GM12878 (cell line): ENCODE measurements around the gene MYPN. TPM values are rescaled to one million over a fixed set of nuclear protein-coding genes. Genes with fewer than 3 reads are reported as not detected.

ENCODE experiments used
- ATAC-seq: fragments of 200-7000 bp; cut with Tn5 transposase; 3 replicates; pipeline ENCODE4 v1.9.1; 2020; ENCODE audit warnings: mild to moderate bottlenecking, moderate library complexity
- BruUV-seq: library from RNA; stranded (reverse); fragments of 400-500 nt; replicated peaks from 2 replicates; lab custom pipeline; 2021; lab: Mats Ljungman, UMichigan
- CTCF ChIA-PET: fragments of 300-600 bp; sonication (Branson Sonifier 250); formaldehyde crosslinking; extraction: SDS; loops from one replicate; lab custom pipeline; 2021; ENCODE audit warnings: inconsistent platforms; lab: Yijun Ruan, JAX
- POLR2A ChIA-PET: fragments of 350-600 bp; formaldehyde crosslinking; extraction: SDS; loops from one replicate; lab custom pipeline; 2021; ENCODE audit warnings: inconsistent platforms; lab: Charles Lee
- RAD21 ChIA-PET: fragments of 300-600 bp; sonication (Branson Sonifier 250); formaldehyde crosslinking; loops from one replicate; lab custom pipeline; 2023; ENCODE audit warnings: antibody characterized with exemption; ENCODE audit not compliant: unreplicated experiment; lab: Charles Lee
- SMC1A ChIA-PET: fragments of 300-600 bp; sonication (Branson Sonifier 250); formaldehyde crosslinking; loops from one replicate; lab custom pipeline; 2023; ENCODE audit not compliant: unreplicated experiment, uncharacterized antibody; lab: Charles Lee
- DNase-seq: peaks from one replicate; pipeline ENCODE4 v3.0.0-alpha.2; 2011; ENCODE audit warnings: low read depth, low spot score
- FAIRE-seq: peaks from 3 replicates; lab custom pipeline; 2011; peaks lifted over from hg19 to GRCh38; lab: Jason Lieb, UNC
- H2AFZ ChIP-seq: 2 replicates; pipeline ENCODE4 v1.6.0; 2011; ENCODE audit warnings: low read depth, low read length, control low read depth; ENCODE audit not compliant: control insufficient read depth
- H3K27ac ChIP-seq: 2 replicates; pipeline ENCODE4 v1.5.1; 2011; ENCODE audit warnings: control low read depth; ENCODE audit not compliant: control insufficient read depth, insufficient read depth
- H3K27me3 ChIP-seq, 2 experiments: replicated peaks in 1 of 2; 2 replicates each; pipeline versions ENCODE4 v1.6.0 to v1.6.1; 2011; ENCODE audit warnings: low read length in 1 of 2; ENCODE audit not compliant: control insufficient read depth in 2 of 2, insufficient read depth in 2 of 2
- H3K36me3 ChIP-seq, 2 experiments: 2 replicates each; pipeline ENCODE4 v1.5.1; 2011; ENCODE audit warnings: low read length in 1 of 2; ENCODE audit not compliant: control insufficient read depth in 2 of 2, insufficient read depth in 2 of 2
- H3K4me1 ChIP-seq: 2 replicates; pipeline ENCODE4 v1.6.1; 2011; ENCODE audit warnings: mild to moderate bottlenecking, low read length, moderate library complexity, mixed read lengths; ENCODE audit not compliant: control insufficient read depth, insufficient read depth
- H3K4me2 ChIP-seq: 2 replicates; pipeline ENCODE4 v1.6.0; 2011; ENCODE audit warnings: control low read depth; ENCODE audit not compliant: control insufficient read depth, insufficient read depth
- H3K4me3 ChIP-seq: fragments of 200-600 bp; sonication (generic); 2 replicates; pipeline ENCODE4 v1.5.1; 2016
- H3K79me2 ChIP-seq: 2 replicates; pipeline ENCODE4 v1.6.0; 2011; ENCODE audit warnings: low read length; ENCODE audit not compliant: control insufficient read depth, insufficient read depth
- H3K9ac ChIP-seq: 2 replicates; pipeline ENCODE4 v1.8.0; 2011; ENCODE audit warnings: low read length, control low read depth, mixed read lengths; ENCODE audit not compliant: control insufficient read depth, insufficient read depth
- H3K9me3 ChIP-seq: replicated peaks from 3 replicates; pipeline ENCODE4 v1.5.1; 2011; ENCODE audit warnings: mild to moderate bottlenecking, low read length; ENCODE audit not compliant: control insufficient read depth, insufficient read depth
- H4K20me1 ChIP-seq: 2 replicates; pipeline ENCODE4 v1.6.0; 2011; ENCODE audit not compliant: control insufficient read depth, insufficient read depth
- BCL11A ChIP-seq: IDR thresholded peaks from 2 replicates; pipeline ENCODE4 v1.6.1; 2011; ENCODE audit warnings: low read depth, low read length
- E4F1 ChIP-seq: fragments of 450-650 bp; IDR thresholded peaks from 2 replicates; pipeline ENCODE4 v1.6.1; 2018; ENCODE audit warnings: borderline replicate concordance, mild to moderate bottlenecking; ENCODE audit not compliant: partially characterized antibody
- KDM1A ChIP-seq: fragments of 200-600 bp; sonication (generic); IDR thresholded peaks from 2 replicates; pipeline ENCODE4 v1.6.1; 2016; ENCODE audit warnings: borderline replicate concordance
- NR2C1 ChIP-seq: fragments of 450-650 bp; IDR thresholded peaks from 2 replicates; pipeline ENCODE4 v1.6.1; 2017; ENCODE audit warnings: antibody characterized with exemption, mild to moderate bottlenecking, moderate library complexity
- POLR2A ChIP-seq: IDR thresholded peaks from 2 replicates; pipeline ENCODE4 v1.6.1; 2011; ENCODE audit warnings: low read depth, mild to moderate bottlenecking, low read length
- SMAD1 ChIP-seq: fragments of 450-650 bp; IDR thresholded peaks from 2 replicates; pipeline ENCODE4 v1.6.1; 2018; ENCODE audit warnings: mild to moderate bottlenecking, low read depth; ENCODE audit not compliant: partially characterized antibody
- SMC3 ChIP-seq: IDR thresholded peaks from 2 replicates; pipeline ENCODE4 v1.6.1; 2011; ENCODE audit warnings: low read length, improper control_type of control experiment, borderline replicate concordance
- SP1 ChIP-seq: IDR thresholded peaks from one replicate; pipeline ENCODE4 v1.6.1; 2011; ENCODE audit warnings: low read depth, low read length
- ZBED1 ChIP-seq: IDR thresholded peaks from 2 replicates; pipeline ENCODE4 v1.6.1; 2016; ENCODE audit warnings: borderline replicate concordance
- ZBTB40 ChIP-seq: fragments of 450-650 bp; IDR thresholded peaks from 2 replicates; pipeline ENCODE4 v1.6.1; 2016; ENCODE audit warnings: mild to moderate bottlenecking, moderate library complexity, borderline replicate concordance
- WGBS: methylation state at CpG from one replicate; pipeline ENCODE4 v1.1.6; 2016; ENCODE audit warnings: low lambda C conversion rate; ENCODE audit not compliant: insufficient replicate concordance, insufficient coverage; ENCODE audit errors: missing lambda C conversion rate; 5-methylcytosine and 5-hydroxymethylcytosine counted together
- in situ Hi-C: fragments of 300-500 bp; cut with MboI; formaldehyde crosslinking; loops from 9 replicates; pipeline ENCODE4 v1.14.3; 2018; ENCODE audit warnings: mixed read lengths
- intact Hi-C: fragments of 100-400 bp; cut with micrococcal nuclease; formaldehyde crosslinking; loops from one replicate; pipeline ENCODE4 v1.14.2; 2022; ENCODE audit not compliant: unreplicated experiment
- polyA plus RNA-seq, 11 experiments: library from polyadenylated mRNA; depleted of rRNA in 4 of 11; unstranded in 6 of 11; stranded (reverse) in 5 of 11; fragments of >200 nt; fragmentation: Nextera tagmentation in 4 of 11; fragmentation: Illumina TruSeq in 1 of 11; extraction: Ambion mirVana in 4 of 11; extraction: Trizol in 1 of 11; gene quantifications; 1 replicate in 1 of 11; 2 replicates in 10 of 11; pipeline versions ENCODE4 v1.2.1 to v1.2.3, GENCODE V29; 2011 to 2016; ENCODE audit warnings: inconsistent platforms in 2 of 11, missing spikeins in 2 of 11, low read depth in 1 of 11
- total RNA-seq, 4 experiments: library from RNA; depleted of rRNA in 3 of 4; stranded (reverse); fragments of >200 nt in 3 of 4; fragmentation: Illumina TruSeq in 1 of 4; extraction: Trizol in 1 of 4; gene quantifications; 2 replicates each; pipeline versions ENCODE4 v1.2.1 to v1.2.3, GENCODE V29; 2013 to 2021
- TF ChIP-seq, protein P1 (sequence below): fragments of 450-650 bp; IDR thresholded peaks from 2 replicates; pipeline ENCODE4 v1.6.1; 2016; ENCODE audit warnings: mild to moderate bottlenecking

MYPN gene
- total and polyA plus RNA-seq, 10 of the 15 experiments (the other 5 are each of a cell fraction or from before 2014, with no cell fraction given) = 0.01 to 0.02 TPM; not detected in 8

GRCh38 chr10:68092512-68092911 lies 16.8 kb upstream of the MYPN start:
- Histone ChIP-seq H3K27ac (no peak overlapping the region), H3K4me1 (peaks cover 3% of the 10 kb centered on the region; the same call in 1 of the 2 replicates), H3K9ac (no peak overlapping the region), H3K4me2 (no peak overlapping the region), H3K27me3 (no peaks in the 10 kb centered on the region)
- no peak for ATAC-seq
- CTCF ChIA-PET = interaction anchor here (1.2 to 1.4 kb wide), 2 partner anchors 115 to 209 kb away, joined by 3 to 5 read pairs; no protein-coding TSS in a partner anchor
- SMC1A ChIA-PET = no interaction called here
- POLR2A ChIA-PET = no interaction called here
- in situ Hi-C loops = no loop called here
- DNase-seq = no peak
- no peak for FAIRE-seq
- intact Hi-C loops = no loop called here
- no peak for TF ChIP-seq SMAD1
- TF ChIP-seq NR2C1 = no peak
- no peak for TF ChIP-seq ZBED1
- no peak for TF ChIP-seq POLR2A
- TF ChIP-seq, all 136 proteins: peak for 0
- no peak overlapping the region for H3K4me3 ChIP-seq
- H4K20me1 ChIP-seq = no peaks in the 10 kb centered on the region
- BruUV-seq = no TSS peak
- H3K9me3 ChIP-seq = no peaks in the 10 kb centered on the region
- WGBS = 97% methylated on average over 2 of the region's 2 CpGs
- H3K36me3 ChIP-seq = no peaks in the 10 kb centered on the region
- RAD21 ChIA-PET = interaction anchor here (0.7 kb wide), 1 partner anchor 74 kb away, joined by 3 read pairs; no protein-coding TSS in a partner anchor
- H2AFZ ChIP-seq = no peak overlapping the region
- no peaks in the 10 kb centered on the region for H3K79me2 ChIP-seq

DNA sequence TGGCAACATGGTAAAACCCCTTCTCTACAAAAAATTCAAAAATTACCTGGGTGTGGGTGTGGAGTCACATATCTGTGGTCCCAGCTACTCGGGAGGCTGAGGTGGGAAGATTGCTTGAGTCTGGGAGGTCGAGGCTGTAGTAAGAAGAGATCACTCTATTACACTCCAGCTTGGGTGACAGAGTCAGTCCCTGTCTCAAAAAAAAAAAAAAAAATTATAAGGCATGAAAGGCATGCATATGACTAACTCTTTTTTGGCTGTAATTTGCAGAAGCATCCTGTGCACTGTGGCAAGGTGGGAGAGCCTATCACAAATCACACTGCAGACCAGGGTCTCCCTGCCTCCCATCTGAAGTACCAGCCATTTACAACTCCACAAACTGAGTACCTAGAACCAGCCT lies 14.1 kb upstream of the MYPN start:
- ChIA-PET CTCF (no interaction called here), POLR2A (no interaction called here), SMC1A (no interaction called here), RAD21 (interaction anchor here (0.7 kb wide), 1 partner anchor 23 kb away, joined by 3 read pairs; no protein-coding TSS in a partner anchor)
- H3K36me3 ChIP-seq = no peaks in the 10 kb centered on the region
- FAIRE-seq (no peak), DNase-seq (no peak), ATAC-seq (no peak)
- H2AFZ ChIP-seq = no peak overlapping the region
- in situ Hi-C loops = no loop called here
- H3K79me2 ChIP-seq = no peaks in the 10 kb centered on the region
- no TSS peak for BruUV-seq
- no peaks in the 10 kb centered on the region for H3K27me3 ChIP-seq
- no peak overlapping the region for H3K9ac ChIP-seq
- H3K4me2 ChIP-seq = no peak overlapping the region
- WGBS = 0% methylated on average over 2 of the region's 2 CpGs
- no peaks in the 10 kb centered on the region for H3K9me3 ChIP-seq
- intact Hi-C loops = no loop called here
- no peaks in the 10 kb centered on the region for H4K20me1 ChIP-seq
- H3K4me3 ChIP-seq = no peak overlapping the region
- no peaks in the 10 kb centered on the region for H3K4me1 ChIP-seq
- H3K27ac ChIP-seq = no peak overlapping the region
- TF ChIP-seq, protein P1, sequence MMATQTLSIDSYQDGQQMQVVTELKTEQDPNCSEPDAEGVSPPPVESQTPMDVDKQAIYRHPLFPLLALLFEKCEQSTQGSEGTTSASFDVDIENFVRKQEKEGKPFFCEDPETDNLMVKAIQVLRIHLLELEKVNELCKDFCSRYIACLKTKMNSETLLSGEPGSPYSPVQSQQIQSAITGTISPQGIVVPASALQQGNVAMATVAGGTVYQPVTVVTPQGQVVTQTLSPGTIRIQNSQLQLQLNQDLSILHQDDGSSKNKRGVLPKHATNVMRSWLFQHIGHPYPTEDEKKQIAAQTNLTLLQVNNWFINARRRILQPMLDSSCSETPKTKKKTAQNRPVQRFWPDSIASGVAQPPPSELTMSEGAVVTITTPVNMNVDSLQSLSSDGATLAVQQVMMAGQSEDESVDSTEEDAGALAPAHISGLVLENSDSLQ = no peak
- TF ChIP-seq ZBTB40 (no peak), SP1 (no peak), E4F1 (no peak), BCL11A (no peak), SMC3 (no peak), KDM1A (no peak)
